UCSD-AML1 (cell line): Measurements from ENCODE around the gene FLNC.

Source experiments
- DNase-seq: peaks from one replicate; lab custom pipeline; 2025; ENCODE audit not compliant: unreplicated experiment; lab: John Stamatoyannopoulos, UW

FLNC gene

DNA sequence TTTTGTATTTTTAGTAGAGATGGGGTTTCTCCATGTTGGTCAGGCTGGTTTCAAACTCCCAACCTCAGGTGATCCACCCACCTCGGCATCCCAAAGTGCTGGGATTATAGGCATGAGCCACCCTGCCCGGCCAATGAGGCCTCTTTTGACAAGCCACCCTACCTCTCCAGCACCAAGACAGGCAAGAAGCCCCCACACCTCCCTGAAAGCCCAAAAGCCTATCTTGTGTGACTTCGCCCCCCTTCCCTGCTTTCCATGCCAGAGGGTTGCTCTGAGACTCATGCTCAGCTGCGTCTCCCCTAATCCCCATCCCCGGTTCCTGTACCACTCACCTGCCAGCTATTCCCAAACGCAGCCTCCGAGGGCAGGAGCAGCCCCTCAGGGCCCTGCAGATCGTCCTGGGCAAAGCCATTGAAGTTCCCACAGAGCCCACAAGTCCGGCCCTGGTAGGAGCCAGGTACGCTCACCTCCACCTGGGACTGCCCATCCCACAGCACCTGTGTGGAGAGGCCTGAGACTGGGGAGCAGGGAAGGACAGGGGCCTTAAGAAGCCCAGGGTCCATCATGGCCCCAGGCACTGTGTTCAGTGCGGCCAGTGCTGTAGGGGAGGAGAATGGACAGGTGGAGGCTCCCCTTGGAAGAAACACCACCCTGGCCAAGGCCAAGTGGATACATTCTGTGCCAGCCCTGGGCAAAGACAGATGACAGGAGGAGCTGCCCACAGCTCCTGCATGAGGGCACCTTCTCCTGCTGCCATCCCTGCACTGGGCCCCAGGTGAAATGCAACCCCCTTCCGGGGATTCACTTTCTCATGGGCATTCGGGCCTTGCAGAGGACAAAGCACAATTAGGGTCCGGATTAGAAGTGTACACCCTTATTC lies 48.3 kb downstream of the FLNC start:
- no peak for DNase-seq

DNA sequence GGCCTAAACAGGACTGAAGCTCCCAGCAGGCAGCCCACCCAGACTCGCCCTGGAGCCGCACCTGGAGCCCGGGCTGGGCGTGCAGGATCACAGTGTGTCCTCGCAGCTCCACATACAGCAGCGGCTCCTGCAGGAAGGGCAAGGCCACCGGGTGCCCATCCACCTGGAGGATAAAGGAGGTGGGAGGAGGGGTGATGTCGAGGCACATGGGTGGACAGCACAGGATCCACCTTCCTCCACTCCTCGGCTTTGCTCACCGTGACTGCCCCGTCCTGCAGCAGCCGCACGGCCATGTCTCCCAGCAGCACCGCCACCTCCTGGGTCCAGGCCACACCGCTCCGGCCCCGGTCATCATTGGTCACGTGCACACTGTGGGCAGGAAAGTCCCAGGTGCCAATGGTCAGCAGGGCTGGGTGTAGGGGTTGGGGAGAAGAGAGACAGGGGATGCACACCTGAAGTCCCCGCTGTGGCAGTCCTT lies 49.3 kb downstream of the FLNC start:
- DNase-seq, result no peak

DNA sequence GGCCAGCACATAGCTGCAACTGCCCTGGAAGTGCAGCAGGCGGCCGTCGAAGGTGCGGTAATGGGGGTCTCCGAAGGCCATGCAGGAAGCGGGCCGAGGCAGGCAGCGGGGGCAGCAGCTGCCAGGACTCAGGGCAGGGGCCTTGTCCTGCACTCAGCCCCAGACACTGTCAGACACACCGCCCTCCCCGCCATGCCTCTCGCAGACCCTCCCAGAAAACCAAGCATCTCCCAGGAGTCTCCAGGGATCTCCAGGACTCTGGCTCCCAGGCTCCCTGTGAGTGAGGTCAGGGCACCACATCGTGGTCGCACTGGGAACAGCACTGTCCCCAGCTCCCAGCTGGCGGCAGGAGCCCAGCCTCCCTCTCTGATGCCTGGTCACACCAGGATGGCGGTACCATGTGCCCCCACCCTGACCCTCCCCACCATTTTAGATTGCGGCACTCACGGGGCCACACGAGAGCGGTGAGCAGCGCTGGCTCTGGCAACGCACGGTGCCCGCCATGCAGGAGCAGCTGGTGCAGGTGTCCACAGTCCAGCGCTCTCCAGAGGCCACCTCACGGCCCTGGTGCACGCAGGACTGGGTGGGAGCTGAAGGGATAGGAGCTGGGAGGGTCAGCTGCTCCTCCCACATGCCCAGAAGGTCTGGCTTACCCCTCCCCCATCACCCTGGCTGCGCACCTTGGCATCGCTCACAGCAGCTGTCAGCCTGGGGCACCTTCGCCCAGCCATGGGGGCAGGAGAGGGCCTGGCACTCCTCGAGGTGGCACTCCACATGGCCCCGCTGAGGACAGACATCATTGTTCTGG lies 49.9 kb downstream of the FLNC start:
- peak; percentile 25 for DNase-seq

DNA sequence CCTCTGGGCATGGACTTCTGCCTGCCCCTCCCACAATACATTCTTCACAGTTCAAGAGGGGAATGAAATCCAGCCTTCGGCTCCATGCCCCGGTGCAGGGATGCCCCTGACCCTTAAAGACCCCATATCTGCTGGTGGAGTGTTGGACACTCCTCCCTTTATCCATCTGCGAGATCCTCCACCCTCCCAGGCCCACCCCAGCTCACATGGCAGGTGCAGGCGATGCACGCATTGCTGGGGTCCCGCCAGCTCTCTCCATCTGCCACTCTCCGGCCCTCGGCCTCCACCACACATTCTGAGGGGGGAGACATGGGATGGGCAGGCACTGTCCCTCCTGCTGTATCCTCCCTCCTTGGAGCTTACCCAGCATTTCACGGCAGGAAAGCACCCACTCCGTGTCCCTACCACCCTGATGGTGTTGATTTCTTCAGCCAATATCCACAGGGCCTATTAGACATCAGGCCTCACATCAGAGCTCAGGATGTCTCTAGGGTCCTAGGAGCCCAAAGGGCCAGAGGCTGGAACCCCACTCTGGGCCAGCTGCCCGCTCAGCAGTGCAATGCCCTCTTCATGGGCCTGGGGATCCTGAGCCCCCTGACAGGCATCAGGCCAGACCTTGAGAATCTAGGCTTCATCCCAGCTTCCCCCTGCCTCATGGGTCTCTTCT lies 50.7 kb downstream of the FLNC start:
- no peak for DNase-seq

DNA sequence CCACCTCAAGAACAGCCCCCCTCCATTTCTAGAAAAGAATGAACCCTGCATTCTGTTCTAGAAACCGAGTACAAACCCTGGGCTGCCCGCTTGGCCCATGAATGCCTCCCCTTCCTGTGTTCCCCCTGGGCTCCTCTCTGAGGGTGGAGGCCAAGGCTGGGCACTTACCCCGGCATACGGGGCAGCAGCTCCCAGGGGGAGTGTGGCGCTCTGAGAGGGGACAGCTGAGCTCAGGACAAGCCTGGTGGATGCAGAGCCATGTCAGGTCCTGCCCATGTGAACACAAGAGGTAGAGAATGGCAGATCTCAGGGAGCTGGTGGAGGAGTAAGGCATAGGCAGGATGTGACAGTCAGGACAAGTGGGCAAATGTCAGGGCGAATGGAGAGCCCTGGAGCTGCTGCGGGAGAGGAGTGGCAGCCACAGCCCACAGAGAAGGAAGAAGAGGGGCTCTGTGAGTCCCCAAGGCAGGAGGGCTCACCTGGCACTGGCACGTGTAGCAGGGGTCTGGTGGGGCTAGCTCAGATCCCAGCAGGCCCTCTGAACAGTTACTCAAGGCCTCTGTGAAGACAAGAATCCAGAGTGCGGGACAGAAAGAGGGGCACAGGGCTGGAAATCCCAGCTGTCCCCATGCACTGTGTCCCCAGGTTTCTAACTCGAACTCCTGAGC lies 51.4 kb downstream of the FLNC start:
- DNase-seq, result no peak

DNA sequence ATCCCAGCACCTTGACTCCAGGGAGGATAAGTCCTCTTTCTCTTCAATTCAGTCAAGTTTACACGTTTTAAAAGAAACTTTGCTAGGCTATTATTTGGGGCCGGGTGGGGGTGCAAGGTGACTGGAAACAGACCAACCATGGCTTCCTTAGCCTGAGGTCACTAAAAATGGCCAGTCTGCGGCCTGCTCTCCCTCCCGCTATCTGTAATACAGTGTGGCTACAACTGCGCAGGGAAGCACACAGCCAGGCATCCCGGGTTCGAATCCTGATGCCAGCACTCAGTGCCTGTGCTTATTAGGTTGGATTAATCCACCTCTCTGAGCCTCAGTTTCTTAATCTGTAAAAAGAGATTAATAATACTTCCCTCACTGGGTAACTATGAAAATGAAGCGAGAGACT lies 51.9 kb downstream of the FLNC start:
- DNase-seq, result no peak

DNA sequence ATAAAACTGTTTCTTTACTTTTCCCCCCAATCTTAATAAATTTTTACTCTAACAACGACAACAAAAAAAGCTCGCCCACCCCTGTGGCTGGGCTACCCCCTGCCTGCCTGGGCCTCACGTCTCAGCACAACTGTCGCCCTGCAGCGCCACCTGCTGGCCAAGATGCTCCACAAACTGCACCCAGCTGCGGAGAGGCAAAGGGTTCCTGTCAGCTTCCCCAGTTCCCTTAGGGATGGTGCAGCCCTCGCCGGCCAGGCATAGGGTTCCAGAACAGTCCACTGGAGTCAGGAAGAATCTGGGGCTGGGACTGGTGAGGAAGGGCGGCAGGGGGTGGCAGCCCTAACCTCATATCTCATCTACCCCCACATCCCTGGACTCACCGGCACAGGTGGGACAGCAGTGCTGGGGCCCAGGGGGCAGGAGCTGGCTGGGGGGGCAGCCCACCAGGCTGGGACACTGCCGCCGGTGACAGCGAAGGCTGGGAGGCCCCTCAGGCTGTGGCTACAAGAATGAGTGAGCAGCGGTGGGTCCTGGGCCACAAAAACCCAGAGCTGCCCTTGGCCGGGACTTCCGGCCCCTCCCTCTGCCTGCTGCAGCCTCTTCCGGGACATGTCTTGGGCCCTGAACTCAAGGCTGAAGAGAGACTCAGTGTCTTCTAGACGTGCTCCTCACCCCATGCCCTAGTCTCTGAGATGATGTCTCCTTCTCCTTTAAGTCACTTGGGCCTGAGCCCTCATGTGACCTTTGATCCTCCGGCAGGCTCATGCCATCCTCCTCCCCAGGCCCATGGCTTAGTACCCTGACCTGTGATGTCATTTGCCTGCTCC lies 53.6 kb downstream of the FLNC start:
- peak; percentile 67 for DNase-seq

DNA sequence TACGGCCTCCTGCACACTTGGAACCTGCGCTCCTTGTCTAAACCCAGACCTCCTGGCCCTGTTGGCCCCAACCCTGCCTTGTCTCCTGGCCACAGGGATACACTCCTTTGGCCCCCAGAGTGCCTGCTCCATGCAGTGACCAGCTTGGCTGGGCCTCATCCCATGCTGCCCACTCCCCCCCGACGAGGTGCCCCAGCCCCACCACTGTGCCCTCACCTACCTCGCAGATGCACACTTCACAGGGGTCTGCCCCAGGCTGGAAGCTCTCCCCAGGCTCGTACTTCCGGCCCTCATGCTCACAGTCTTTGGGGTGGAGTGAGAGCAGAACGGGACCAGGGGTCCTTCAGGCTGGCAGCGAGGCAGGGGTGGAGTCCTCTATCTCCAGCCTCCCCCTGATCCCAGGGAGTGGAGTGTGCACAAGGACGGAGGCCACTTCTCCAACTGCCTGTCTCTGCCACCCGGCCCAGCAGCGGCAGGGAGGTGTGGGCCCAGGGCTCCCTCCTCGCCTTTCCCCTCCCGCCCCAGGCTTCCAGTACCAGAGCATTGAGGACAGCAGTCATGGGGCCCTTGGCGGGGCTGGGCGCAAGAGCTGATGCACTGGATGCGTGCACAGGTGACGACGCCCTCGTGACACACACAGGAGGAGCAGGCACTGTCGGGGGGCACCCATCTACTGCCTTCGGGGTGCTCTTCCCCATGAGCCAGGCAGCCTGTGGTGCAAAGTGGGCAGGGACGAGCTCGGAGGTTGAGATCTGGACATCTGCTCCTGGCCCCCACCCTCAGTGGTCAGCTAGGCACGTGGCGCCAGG lies 54.6 kb downstream of the FLNC start:
- no peak for DNase-seq

DNA sequence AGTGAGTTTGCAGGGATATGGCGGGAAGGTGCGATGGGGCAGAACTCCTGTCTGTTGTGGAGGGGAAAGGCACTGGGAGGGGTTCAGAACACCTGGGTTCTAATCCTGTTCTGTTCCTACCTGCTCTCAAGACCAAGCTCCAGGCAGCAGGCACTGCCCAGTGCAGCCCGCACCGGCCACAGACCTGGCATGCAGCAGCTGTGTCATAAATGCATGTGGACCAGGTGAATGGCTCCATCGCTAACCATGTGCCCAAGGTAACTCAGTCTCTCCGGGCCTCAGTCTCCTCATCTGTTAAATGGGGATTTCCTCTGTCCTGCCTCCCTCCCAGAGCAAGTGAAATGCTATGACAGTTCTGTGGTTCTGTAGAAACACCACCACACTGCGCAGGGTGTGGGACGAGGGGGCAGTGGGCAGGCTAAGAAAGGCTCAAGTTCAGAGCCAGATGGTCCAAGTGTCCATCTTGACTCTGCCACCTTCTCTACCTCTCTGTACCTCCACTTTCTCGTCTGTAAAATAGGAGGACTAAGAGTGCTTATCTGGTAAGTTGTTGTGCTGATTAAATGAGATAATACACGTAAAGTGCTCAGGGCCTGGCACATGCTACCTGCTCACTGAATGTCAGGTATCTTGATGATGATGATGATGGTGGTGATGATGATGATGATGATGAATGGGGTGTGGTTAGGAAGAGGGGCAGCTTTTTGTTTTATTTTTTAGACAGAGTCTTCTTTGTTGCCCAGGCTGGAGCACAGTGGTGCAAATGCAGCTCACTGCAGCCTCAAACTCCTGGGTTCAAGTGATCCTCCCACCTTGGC lies 55.4 kb downstream of the FLNC start:
- no peak for DNase-seq

DNA sequence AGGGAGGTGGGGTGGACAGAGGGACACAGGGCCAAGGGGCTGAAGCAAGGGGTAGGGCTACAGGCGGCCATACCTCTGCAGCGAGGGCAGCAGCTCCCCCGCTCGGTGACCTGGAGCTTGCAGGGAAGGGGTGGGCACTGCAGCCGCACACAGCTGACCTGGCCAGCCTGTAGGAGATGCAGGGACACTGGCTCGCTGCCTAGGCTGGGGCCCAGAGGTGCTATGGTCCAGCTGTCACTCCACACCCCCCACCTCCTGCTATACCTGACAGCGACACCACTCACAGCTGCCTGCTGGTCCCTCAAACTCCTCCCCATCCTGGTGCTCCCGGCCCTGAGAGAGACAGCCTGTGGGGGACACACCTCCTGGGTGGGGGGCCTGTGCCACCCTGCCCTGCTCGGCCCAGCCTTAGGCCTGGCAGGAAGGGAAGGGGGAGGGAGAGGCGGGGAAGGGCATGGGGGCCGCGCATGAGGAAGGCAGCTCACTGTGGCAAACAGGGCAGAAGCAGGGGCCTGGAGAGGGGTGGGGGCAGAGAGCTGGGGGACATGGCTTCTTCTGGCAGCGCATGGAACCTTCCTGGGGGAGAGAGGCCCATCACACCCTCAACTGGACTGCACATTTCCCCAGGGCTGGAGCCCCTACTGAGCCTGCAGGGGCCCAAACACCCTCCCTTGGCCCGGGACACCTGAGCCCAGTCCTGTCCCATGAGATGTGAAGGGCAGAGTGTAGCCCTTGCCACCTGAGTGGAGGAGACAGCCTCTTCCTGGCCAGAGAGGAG lies 56.4 kb downstream of the FLNC start:
- DNase-seq, result no peak

DNA sequence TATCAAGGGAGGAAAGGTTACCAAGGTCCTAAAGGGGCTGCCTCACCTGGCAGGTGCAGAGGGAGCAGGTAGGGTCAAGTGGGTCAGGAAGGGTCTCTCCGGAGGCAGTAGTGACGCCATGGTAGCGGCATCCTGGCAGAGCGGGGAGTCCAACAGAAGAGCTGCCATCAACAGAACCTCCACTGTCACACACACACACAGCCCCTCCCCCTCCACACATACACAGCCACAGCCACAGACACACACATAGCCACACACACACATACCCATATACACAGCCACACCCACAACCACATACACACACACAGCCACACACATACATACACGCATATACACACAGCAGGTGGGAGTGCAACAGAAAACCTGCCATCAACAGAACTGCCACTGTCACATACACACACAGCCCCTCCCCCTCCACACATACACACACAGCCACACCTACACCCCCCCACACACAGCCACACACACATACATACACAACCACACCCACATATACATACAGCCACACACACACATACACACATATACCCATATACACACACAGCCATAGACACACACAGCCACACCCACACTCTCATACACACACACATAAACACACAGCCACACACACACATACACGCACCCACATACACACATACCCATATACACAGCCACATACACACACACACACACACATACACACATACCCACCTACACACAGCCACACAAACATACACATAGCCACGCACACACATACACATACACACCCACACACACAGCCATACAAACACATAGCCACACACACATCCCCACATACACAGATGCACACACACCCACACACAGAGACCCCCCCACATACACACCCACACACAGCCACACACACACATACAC lies 57.2 kb downstream of the FLNC start:
- no peak for DNase-seq

DNA sequence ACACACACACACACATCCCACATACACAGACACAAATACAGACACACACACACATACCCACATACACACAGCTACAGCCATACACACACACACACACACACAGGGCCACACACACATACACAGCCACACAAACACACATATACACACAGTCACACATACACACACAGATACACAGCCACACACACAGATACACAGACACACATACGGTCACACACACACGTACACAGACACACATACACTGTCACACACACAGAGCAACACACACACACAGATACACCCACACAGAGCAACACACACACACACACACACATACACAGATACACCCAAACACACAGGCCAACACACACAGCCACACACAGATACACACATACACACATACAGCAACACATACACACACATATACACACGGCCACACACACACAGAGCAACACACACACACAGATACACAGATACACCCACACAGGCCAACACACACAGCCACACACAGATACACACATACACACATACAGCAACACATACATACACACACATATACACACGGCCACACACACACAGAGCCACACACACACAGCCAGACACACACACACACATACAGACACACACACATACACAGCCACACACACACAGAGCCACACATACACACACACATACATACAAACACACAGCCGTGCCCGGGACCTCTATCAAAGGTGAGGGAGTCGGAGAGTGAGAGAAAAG lies 58.0 kb downstream of the FLNC start:
- DNase-seq, result no peak

DNA sequence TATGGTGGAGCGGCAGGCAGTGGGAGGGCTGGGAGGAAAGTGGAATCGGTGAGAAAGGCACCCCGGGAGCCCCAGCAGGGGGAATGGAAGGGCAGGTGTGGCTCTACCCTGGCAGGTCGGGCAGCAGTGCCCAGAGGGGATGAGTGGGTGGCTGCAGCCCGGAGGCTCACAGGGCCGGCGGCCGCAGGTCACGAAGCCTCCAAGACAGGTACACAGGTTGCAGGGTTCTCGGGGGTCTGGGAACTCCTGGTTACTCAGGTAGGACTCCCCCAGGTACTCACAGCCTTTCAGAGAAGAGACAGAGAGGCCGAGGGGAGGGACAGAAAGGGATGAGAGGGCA lies 58.5 kb downstream of the FLNC start:
- DNase-seq, result no peak

DNA sequence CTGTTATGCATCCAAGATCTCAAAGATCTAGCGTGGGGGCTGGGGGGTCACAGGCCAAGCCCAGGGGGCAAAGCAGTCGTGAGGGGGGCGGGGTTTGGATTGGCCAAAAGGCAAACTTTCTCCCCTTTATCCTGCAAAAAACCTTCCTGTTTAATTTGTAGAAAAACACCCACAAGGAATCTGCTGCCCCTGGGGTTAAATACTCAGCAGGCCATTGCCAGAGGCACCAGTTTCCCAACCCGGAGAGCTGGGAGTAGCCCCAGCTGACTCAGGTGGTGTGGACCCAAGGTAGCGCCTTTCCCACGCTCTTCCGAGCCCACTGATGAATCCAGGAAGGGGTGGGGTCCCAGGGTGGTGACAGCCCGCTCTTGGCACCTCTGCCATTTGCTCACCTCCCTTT lies 58.9 kb downstream of the FLNC start:
- no peak for DNase-seq

DNA sequence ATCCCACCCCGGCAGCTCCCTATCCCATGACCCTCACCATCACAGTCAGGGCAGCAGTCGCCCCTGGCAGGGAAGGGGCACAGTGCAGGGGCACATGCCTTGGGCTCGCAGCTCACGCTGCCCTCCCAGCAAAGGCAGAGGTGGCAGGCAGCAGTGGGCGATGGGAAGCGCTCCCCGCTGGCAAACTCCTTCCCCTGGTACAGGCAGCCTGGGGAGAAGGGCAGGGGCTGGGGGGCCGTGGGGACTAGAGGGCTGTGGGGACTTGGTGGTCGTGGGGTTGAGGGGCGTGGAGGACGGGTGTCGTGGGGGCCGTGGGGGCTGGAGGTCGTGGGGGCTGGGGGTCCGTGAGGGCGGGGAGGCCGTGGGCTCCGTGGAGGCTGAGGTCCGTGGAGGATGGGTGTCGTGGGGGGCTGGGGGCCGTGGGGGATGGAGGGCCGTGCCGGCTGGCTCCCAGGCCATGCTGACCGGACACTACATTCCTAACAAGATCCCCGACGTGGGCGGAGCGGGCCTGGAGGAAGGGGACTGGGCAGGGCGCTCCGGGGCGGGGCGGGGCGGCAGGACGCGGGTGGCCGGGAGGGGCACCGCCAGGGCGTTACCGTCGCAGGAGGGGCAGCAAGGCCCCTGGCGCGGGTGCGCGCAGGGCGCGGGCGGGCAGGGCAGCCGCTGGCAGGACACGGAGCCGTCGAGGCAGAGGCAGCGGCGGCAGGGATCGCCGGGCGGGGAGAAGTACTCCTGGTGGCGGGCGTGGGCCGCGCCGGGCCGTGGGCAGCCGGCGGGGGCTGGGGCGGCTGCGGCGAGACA lies 60.3 kb downstream of the FLNC start:
- DNase-seq, result no peak
